ENCODE measurements around the gene FOXC2. TPM values are rescaled to one million over a fixed set of nuclear protein-coding genes. Genes with fewer than 3 reads are reported as not detected.

The FOXC2 gene
- total and polyA plus RNA-seq, 2 of the 13 experiments (the other 11 are each of a cell fraction or from before 2014, with no cell fraction given): not detected

GRCh38 chr16:86554917-86555703 is 11.5 kb upstream of the FOXC2 start, which contains the start of gene MTHFSD (continued):
- TF ChIP-seq, protein P1, sequence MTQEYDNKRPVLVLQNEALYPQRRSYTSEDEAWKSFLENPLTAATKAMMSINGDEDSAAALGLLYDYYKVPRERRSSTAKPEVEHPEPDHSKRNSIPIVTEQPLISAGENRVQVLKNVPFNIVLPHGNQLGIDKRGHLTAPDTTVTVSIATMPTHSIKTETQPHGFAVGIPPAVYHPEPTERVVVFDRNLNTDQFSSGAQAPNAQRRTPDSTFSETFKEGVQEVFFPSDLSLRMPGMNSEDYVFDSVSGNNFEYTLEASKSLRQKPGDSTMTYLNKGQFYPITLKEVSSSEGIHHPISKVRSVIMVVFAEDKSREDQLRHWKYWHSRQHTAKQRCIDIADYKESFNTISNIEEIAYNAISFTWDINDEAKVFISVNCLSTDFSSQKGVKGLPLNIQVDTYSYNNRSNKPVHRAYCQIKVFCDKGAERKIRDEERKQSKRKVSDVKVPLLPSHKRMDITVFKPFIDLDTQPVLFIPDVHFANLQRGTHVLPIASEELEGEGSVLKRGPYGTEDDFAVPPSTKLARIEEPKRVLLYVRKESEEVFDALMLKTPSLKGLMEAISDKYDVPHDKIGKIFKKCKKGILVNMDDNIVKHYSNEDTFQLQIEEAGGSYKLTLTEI (CRISPR knock-in tag; conservative IDR thresholded peaks at IDR 0.05): no peak
- no peak for TF ChIP-seq ZNF615 (CRISPR knock-in tag; IDR thresholded peaks at IDR 0.05; ENCODE audit: borderline replicate concordance)
- TF ChIP-seq PRDM15 (CRISPR knock-in tag; IDR thresholded peaks at IDR 0.05): no peak; the same call in 1 of the 2 replicates
- TF ChIP-seq, protein P2, sequence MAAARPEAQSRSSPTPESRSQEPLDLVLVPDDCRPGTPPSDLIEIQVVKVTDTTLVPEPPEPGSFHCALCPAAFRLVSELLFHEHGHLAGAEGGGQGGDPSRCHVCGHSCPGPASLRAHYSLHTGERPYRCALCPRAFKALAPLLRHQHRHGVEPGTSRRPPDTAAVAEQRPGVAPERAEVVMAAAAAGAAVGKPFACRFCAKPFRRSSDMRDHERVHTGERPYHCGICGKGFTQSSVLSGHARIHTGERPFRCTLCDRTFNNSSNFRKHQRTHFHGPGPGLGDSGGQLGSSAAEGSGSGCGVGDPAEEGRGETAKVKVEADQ (CRISPR knock-in tag; IDR thresholded peaks at IDR 0.05; ENCODE audit: borderline replicate concordance): peak; percentile 87; the same call in 1 of the 2 replicates
- TF ChIP-seq ZNF264 (CRISPR knock-in tag; IDR thresholded peaks at IDR 0.05): peak; percentile 47; the same call in 1 of the 2 replicates
- TF ChIP-seq HMG20A (CRISPR knock-in tag; IDR thresholded peaks at IDR 0.05; ENCODE audit: borderline replicate concordance): no peak
- no peak for TF ChIP-seq PBX2 (CRISPR knock-in tag; IDR thresholded peaks at IDR 0.05)
- TF ChIP-seq, protein P3, sequence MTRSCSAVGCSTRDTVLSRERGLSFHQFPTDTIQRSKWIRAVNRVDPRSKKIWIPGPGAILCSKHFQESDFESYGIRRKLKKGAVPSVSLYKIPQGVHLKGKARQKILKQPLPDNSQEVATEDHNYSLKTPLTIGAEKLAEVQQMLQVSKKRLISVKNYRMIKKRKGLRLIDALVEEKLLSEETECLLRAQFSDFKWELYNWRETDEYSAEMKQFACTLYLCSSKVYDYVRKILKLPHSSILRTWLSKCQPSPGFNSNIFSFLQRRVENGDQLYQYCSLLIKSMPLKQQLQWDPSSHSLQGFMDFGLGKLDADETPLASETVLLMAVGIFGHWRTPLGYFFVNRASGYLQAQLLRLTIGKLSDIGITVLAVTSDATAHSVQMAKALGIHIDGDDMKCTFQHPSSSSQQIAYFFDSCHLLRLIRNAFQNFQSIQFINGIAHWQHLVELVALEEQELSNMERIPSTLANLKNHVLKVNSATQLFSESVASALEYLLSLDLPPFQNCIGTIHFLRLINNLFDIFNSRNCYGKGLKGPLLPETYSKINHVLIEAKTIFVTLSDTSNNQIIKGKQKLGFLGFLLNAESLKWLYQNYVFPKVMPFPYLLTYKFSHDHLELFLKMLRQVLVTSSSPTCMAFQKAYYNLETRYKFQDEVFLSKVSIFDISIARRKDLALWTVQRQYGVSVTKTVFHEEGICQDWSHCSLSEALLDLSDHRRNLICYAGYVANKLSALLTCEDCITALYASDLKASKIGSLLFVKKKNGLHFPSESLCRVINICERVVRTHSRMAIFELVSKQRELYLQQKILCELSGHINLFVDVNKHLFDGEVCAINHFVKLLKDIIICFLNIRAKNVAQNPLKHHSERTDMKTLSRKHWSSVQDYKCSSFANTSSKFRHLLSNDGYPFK (CRISPR knock-in tag; IDR thresholded peaks at IDR 0.05; ENCODE audit: borderline replicate concordance): peak; percentile 87; the same call in 1 of the 2 replicates
- TF ChIP-seq, protein P4, sequence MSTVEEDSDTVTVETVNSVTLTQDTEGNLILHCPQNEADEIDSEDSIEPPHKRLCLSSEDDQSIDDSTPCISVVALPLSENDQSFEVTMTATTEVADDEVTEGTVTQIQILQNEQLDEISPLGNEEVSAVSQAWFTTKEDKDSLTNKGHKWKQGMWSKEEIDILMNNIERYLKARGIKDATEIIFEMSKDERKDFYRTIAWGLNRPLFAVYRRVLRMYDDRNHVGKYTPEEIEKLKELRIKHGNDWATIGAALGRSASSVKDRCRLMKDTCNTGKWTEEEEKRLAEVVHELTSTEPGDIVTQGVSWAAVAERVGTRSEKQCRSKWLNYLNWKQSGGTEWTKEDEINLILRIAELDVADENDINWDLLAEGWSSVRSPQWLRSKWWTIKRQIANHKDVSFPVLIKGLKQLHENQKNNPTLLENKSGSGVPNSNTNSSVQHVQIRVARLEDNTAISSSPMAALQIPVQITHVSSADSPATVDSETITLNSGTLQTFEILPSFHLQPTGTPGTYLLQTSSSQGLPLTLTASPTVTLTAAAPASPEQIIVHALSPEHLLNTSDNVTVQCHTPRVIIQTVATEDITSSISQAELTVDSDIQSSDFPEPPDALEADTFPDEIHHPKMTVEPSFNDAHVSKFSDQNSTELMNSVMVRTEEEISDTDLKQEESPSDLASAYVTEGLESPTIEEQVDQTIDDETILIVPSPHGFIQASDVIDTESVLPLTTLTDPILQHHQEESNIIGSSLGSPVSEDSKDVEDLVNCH (CRISPR knock-in tag; IDR thresholded peaks at IDR 0.05): 0 out of 2 replicates have a peak, but pooled peaks have one; percentile 19
- 0 out of 2 replicates have a peak, but pooled peaks have one; percentile 21 for TF ChIP-seq AKAP8 (CRISPR knock-in tag; IDR thresholded peaks at IDR 0.05)
- TF ChIP-seq SRSF4 (IDR thresholded peaks at IDR 0.05; ENCODE audit: low read depth, low read length, poor library complexity, severe bottlenecking): no peak
- TF ChIP-seq ELF1 (CRISPR knock-in tag; IDR thresholded peaks at IDR 0.05): peak; percentile 86
- TF ChIP-seq ZNF850 (CRISPR knock-in tag; conservative IDR thresholded peaks at IDR 0.05): 0 out of 2 replicates have a peak, but pooled peaks have one; percentile 61
- TF ChIP-seq TBP (CRISPR knock-in tag; IDR thresholded peaks at IDR 0.05): no peak
